GM19395 (cell line): ENCODE results near the gene POLR2L.

ENCODE experiments used
- ATAC-seq: cut with Tn5 transposase; IDR thresholded peaks from one replicate; pipeline ENCODE4 v1.9.1; 2021; ENCODE audit warnings: mild to moderate bottlenecking, moderate library complexity; ENCODE audit not compliant: unreplicated experiment

Gene POLR2L

DNA sequence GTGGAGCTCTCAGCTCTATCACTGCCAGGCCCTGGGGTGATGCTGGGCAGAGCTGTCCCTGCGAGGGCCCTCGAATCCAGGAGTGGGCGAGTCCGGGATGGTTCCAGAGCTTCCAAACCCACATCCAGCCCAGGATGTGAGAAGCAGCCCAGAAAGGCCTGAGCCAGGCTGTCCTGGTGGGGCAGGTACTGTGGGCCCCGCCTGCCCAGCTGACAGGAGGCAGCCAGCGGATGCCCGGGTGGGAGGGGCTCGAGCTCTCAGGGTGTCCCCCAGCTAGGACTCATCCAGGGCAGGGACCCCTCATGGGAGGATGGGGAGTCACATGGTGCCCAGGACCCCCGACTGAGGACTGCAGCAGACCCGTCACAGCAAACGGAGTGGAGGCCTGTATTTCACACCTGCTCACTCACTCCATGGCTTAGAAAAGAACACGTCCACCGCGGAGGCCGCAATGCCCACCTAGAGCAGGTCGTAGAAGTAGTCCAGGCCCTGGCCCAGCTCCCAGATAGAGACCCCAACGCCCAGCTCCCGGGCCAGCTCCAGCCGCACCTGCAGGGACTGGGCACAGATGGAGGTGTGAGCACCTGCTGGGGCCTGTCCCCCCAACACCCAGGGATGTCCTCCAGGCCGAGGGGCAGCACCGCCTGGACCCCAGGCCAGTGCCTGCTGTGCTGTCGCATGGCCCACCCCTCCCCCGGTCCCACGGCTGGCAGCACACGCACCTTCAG, 27.2 kb upstream of the POLR2L start:
- no peak for ATAC-seq

DNA sequence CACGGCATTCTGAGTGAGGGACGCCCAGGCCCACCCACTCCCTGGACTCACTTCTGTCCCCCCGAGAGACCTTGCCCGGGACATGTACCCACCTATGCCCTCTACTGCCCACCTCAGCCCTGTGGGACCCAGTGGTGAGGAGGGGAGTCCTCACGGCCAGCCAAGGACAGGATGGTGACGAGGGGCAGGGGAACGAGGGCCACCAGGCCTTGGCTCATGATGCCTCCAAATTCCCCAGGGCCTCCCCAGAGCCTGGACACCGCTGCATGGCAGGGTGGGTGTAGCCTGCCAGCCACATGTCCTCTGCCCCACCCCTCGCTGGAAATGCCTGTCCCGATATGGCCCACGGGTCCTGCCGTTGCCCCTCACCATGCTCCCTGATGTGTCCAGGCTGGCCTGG, 26.5 kb upstream of the POLR2L start:
- no peak for ATAC-seq

DNA sequence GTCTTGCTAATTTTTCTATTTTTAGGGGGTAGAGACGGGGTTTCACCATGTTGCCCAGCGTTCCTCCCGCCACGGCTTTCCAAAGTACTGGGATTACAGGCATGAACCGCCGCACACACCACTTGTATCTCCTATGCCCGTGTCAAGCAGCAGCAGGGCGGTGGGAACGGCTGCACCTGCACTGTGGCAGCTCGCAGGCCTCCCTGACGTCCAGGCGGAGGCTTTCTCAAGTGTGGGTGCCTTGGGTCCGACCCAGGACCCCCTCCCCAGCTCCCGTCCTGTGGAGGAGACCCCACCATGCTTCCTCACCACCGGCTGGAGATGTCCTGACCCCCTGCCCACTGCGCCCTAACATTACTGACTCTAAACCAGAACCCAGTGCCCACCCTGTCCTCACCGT, 26.1 kb upstream of the POLR2L start:
- no peak for ATAC-seq

GRCh38 chr11:867856-868358, 25.6 kb upstream of the POLR2L start:
- ATAC-seq, result no peak

- no peak for ATAC-seq
Observed at GRCh38 chr11:866481-866880, 24.2 kb upstream of the POLR2L start.

DNA sequence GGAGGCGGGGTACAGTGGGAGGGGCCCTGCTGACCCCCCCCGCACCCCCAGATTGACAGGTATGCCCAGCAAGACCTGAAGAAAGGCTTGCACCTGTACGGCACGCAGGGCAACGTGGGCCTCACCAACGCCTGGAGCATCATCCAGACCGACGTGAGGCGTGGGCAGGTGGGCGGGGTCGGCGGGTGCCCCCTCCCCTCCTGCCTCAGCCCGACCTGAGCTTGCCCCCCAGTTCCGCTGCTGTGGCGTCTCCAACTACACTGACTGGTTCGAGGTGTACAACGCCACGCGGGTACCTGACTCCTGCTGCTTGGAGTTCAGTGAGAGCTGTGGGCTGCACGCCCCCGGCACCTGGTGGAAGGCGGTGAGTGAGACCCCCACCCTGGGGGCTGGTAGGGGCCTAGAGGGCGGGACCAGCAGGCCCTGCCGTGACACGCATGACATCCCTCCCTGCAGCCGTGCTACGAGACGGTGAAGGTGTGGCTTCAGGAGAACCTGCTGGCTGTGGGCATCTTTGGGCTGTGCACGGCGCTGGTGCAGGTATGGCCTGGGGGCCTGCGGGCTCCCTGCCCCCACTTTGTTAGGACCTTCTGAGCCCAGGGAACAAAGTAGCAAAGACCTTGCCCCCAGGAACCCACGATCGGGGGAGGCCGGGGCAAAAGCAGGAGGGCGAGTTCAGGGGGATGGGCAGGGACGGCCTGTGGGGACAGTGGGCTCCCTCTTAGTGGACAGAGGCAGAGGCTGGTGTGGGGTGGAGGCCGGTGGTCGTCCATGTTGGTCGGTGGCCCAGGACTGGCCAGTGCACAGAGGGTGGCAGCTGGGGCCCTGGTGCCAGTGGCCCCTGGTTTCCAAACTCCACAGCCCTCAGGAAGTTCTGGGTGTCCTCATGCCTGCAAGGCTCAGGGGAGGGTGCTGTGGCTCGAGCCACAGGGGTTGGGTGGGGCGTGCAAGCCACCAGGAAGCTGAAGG, 23.4 kb upstream of the POLR2L start:
- no peak for ATAC-seq

DNA sequence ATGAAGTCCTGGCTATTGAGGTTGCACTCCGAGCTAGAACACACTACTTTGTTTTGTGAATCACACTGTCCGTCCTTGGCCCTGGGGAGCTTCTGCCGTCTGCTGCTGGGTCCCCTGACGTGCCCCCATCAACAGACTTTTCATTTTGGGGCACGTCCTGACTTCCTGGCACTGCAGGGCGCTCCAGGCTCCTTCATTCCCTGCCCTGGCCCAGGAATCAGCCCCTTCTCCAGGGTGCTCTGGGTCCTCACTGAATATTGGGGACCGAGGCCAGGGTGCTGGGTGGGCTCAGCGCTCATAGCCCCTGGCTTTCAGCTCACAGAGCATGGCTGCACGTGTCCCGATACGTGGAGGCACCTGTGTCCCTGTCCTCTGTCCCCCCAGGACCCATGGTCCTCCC, 22.6 kb upstream of the POLR2L start:
- no peak for ATAC-seq

DNA sequence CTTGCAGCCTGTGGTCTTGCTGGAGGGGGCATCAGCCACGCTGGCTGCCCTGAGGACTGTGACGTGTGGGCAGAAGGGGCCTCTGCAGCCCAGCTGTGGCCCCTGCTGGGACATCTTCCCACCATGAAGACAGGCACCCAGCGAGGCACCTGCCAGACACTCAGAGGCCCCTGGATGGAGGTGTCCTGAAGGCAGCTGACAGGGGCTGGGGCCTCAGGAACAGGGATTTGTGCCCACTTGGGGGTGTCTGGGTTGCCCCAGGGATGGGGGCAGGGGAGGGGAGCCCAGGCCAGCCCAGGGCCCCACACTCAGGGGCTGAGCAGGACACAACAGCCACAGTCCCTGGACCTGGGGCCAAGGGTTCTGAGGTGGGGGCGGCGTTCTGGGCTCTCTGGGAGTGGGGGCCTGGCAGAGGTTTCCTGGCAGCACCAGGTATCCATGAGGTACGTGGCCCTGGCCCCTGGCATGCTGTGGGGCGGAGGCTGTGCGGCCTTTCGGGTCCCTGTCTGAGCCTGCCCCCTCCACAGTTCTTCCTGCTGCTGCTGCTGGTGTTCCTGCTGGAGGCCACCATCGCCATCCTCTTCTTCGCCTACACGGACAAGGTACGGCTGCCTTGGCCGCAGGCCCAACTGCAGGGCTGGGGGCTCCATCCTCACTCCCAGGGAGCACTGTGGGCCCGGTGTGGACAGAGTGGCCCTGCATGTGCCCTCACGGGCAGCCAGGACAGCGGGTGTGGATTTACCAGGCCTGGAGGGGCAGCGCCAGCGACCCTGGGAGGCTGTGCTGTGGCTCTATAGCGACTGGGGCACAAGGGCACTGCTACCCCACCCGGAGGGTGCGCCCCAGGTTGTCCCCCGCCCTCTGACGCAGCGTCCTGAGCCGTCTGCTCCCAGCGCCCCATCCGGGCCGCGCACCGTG, 21.8 kb upstream of the POLR2L start:
- no peak for ATAC-seq

- no peak for ATAC-seq
Observed at GRCh38 chr11:863023-863909, 20.9 kb upstream of the POLR2L start.

DNA sequence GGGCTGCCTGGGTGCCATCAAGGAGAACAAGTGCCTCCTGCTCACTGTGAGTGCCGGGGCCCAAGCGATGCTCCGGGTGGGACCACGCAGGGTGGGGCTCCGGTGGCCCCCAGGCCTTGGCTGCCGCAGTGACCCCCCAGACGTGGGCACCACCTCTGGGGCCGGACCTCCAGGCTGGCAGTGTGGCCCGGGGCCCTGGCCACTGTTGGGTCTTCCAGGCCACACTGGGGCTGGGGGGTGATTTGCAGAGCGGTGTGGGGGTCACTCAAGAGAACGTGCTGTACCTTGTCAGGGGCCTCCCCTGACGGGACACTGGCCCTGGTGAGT, 20.3 kb upstream of the POLR2L start:
- ATAC-seq, result no peak

GRCh38 chr11:862081-862661, 19.8 kb upstream of the POLR2L start:
- no peak for ATAC-seq

- ATAC-seq, result no peak
Observed at GRCh38 chr11:861105-861479, 18.8 kb upstream of the POLR2L start.

DNA sequence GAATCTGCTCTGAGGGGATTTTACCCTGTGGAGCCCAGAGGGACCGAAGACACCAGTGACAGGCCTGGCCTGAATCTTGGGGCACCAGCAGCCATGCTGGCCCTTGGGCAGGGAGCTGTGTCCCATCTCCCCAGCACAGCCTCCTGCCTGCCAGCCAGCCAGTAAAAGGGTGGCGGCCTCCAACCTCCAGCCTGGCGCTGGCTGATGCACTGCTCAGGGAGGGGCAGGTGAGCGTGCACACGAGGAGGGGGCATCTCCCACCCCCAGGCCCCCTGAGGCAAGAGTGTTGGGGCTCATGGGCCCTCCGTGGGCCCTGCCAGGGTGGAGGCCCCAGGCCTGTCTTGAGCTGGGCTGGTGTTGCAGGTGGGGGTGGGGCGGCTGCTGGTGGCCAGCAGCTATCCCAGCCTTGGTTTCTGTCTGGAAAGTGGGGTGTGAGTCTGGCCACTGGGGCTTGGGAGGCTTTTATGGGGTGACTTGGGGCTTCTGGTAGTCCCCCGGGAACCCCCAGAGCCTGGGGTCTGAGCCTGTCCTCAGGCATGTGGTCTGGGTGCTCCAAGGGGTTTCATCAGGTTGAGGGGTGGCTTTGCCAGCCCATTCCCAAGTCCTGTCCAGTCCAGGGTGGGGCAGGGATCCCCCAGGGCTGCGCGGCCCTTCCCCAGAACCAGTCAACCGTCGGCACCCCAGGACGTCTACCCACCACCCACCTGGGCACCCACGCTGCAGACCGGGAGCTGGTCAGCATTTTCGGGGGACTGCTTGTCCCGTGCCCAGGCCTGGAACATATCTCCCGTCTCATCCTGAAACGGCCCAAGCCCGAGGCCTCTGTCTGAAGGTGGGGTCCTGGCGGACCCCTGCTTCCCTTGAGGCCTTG, 18.1 kb upstream of the POLR2L start:
- no peak for ATAC-seq

DNA sequence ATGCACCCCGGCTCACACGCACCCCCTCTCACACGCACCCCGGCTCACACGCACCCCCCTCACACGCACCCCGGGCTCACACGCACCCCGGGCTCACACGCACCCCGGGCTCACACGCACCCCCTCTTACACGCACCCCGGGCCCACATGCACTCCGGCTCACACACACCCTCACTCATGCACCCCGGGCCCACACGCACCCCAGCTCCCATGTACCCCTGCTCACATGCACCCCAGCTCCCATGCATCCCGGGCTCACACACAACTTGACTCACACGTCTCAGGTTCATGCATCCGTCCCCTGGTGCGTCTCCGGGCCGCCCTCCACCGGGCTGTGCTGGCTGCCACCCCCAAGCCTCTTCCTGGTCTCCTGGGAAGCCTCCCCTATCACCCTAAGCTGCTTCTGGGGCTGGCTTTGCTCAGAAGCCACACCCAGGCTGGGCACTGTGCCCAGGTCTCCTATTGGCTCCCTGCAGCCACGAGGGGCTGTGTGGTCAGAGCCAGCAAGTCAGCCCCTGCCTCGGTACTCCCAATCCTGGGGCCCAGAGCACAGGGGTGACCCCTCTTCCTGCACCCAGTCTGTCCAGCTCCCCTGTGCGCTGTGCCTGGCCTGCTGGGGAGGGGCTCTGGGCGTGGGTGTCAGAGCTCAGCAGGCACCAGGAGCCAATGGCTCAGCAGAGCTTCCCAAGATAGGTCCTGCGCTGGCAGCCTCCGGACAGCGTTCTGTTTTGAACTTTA, 17.2 kb upstream of the POLR2L start:
- no peak for ATAC-seq

DNA sequence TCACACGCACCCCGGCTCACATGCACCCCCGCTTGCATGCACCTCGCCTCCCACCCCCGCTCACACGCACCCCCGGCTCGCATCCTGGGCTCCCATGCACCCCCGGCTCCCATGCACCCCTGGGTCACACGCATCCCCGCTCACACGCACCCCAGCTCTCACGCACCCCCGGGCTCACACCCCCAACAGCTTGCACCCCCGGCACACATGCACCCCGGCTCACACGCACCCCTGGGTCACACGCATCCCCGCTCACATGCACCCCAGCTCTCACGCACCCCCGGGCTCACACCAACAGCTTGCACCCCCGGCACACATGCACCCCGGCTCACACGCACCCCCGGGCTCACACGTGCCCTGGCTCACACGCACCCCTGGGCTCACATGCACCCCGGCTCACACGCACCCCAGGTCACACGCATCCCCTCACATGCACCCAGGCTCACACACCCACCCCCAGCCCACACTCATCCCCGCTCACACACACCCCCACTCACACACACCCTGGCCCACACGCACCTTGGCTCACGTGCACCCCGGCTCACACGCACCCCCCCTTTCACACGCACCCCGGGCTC, 16.5 kb upstream of the POLR2L start:
- ATAC-seq, result no peak

GRCh38 chr11:858053-858761, 15.9 kb upstream of the POLR2L start:
- ATAC-seq, result no peak

DNA sequence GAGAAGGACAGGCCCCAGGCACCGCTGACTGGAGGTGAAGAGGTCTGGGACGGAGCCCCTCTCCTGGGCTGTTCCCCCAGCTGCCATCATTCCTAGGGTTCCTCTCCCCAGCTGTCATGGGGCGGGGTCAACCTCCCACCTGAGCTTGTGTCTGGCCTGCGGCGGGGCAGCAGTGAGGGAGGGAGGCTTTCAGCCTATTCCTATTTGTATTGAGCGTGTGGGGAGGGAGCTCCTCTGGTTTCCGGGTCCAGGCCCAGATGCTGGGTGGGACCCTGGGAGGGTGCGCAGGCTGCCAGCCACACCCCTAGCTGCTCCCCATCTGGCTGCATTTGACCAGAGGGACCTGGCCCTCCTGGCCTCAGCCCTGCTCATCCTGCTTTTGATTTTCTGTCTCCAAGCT, 14.1 kb upstream of the POLR2L start:
- no peak for ATAC-seq
